NOMO-1 (cell line): ENCODE data around the gene CLTRN.

Source experiments
- DNase-seq, 2 experiments: peaks; one replicate each; lab custom pipeline; 2025; ENCODE audit not compliant: unreplicated experiment in 2 of 2; lab: John Stamatoyannopoulos, UW

CLTRN gene

DNA sequence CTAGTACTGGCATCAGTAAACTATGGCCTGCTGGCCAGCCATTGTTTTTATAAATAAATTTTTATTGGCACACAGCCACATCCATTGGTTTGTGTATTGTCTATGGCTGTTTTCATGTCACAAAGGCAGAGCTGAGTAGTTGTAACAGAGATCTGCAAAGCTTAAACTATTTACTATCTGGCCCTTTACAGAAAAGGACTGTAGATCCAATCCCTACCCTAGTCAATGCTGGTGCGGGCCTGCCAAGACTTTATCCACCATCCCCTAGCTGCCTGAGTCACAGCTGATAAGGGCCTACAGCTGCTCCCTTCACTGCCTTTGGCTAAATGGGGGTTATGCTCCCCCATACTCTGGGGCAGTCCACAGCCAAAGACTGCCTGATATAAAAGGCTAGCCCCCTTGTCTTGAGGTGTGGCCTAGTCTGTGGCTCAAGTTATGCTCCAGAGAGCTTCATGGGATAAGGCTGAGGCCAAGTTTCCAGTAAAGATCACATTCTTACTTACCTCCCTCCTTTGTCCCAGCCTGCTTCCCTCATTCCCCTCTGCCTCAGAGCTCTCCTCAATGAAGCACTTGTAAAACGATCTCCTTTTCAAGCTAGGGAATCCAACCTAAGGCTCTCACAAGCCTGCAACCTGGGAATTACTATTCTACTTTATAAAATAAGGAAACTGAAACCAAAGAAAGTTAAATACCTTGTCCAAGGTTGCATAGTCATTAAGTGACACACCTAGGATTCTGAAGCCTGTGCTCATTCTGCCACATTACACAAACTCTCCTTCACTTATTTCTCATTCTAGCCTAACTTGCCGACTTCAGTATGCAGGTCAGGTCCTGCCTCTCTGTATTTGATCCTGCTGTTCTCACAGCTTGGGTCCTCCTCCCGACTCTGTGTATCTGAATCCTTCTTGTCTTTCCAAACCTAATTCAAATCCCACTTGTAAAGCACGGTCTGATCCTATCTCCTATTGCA lies 84.5 kb downstream of the CLTRN start:
- DNase-seq = no peak
